Measurements from ENCODE around the gene MICALL2. TPM values are rescaled to one million over a fixed set of nuclear protein-coding genes. Genes with fewer than 3 reads are reported as not detected.

Gene MICALL2
- total RNA-seq, 4 donors from 2014 or later, result 67.6 to 181 (median 97.0) TPM

- H3K4me1 ChIP-seq, result peaks cover 0 to 6% (median 0%) of the 10 kb centered on the region in 4 donors
- H3K36me3 ChIP-seq, result no peaks in the 10 kb centered on the region
- peaks cover 36% of the 10 kb centered on the region for H3K27me3 ChIP-seq
- in situ Hi-C loops (cut with MboI; ENCODE audit: low pct_ligation_motif_present in 1 of 4, low pct_unique_long_range_greater_than_20kb in 1 of 4, low sequenced_read_pairs in 3 of 4), result no loop called here
- H3K9me3 ChIP-seq, result no peaks in the 10 kb centered on the region
- WGBS, 2 donors (ENCODE audit: low coverage in 1 of 2), result 44% methylated on average over 8 of the region's 10 CpGs; no CpG with 5 or more reads in 1 of the 2 donors
- H3K4me3 ChIP-seq, result no peak overlapping the region
- no peak for DNase-seq
- TF ChIP-seq POLR2AphosphoS5 (IDR thresholded peaks at IDR 0.05), result no peak
- no peak for TF ChIP-seq POLR2A (IDR thresholded peaks at IDR 0.05)
- no peak for TF ChIP-seq EP300 (IDR thresholded peaks at IDR 0.05; ENCODE audit: low read depth)
- TF ChIP-seq CTCF (IDR thresholded peaks at IDR 0.05), result no peak
- intact Hi-C loops (cut with DNase I; ENCODE audit: low total_unique reads), result loop anchor here (5.0 kb wide), 1 partner anchor 41 kb away; no protein-coding TSS in a partner anchor
- no peak overlapping the region for H3K27ac ChIP-seq
Observed at GRCh38 chr7:1431226-1431625, 28.0 kb downstream of the MICALL2 start.

DNA sequence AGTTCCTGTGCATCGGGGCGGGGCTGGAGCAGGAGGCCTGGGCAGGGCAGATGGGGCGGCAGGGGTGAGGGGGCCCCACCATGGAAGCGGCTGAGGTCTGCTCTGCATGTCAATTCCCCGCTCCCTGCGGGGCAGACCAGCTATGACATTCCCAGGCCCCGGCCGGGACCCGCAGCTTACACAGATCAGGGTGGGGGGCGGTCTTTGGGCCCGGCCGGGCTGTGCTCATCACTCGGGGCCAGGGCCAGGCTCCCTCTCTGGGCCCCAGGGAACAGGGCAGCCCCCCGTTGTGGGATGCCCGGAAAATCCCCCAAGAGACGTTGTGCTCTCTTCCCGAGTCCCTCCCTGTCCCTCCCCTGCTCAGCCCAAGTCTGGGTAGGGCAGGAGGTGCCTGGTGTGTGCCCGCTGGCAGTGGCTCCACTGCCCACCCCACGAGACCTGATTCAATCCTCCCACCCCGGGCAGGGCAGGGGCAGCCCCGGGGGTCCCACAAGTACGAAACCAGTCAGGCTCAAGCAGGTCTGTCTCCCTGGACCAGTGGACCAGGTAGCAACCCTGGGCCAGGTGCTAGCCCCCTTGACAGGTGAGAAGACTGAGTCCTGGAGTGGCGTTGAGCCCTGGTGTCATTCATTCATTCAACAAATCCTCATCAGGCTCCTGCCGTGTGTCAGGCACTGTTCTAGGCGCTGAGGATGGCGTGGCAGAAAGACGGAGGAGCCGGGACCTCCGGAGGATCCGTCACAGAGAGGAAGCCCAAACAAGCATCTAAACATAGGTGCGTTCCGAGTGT lies 29.0 kb downstream of the MICALL2 start:
- H3K27ac ChIP-seq, result no peak overlapping the region
- no peaks in the 10 kb centered on the region for H3K9me3 ChIP-seq
- DNase-seq, result no peak
- TF ChIP-seq POLR2AphosphoS5 (IDR thresholded peaks at IDR 0.05), result no peak
- TF ChIP-seq CTCF (IDR thresholded peaks at IDR 0.05), result no peak
- TF ChIP-seq POLR2A (IDR thresholded peaks at IDR 0.05), result no peak
- no peak for TF ChIP-seq EP300 (IDR thresholded peaks at IDR 0.05; ENCODE audit: low read depth)
- H3K27me3 ChIP-seq, result peaks cover 36% of the 10 kb centered on the region
- peaks cover 0 to 6% (median 0%) of the 10 kb centered on the region in 4 donors for H3K4me1 ChIP-seq
- no peaks in the 10 kb centered on the region for H3K36me3 ChIP-seq
- WGBS, 2 donors (ENCODE audit: low coverage in 1 of 2), result 70% methylated on average over 25 of the region's 32 CpGs; no CpG with 5 or more reads in 1 of the 2 donors
- intact Hi-C loops (cut with DNase I; ENCODE audit: low total_unique reads), result loop anchor here (5.0 kb wide), 1 partner anchor 42 kb away; no protein-coding TSS in a partner anchor
- in situ Hi-C loops (cut with MboI; ENCODE audit: low pct_ligation_motif_present in 1 of 4, low pct_unique_long_range_greater_than_20kb in 1 of 4, low sequenced_read_pairs in 3 of 4), result no loop called here
- no peak overlapping the region for H3K4me3 ChIP-seq

DNA sequence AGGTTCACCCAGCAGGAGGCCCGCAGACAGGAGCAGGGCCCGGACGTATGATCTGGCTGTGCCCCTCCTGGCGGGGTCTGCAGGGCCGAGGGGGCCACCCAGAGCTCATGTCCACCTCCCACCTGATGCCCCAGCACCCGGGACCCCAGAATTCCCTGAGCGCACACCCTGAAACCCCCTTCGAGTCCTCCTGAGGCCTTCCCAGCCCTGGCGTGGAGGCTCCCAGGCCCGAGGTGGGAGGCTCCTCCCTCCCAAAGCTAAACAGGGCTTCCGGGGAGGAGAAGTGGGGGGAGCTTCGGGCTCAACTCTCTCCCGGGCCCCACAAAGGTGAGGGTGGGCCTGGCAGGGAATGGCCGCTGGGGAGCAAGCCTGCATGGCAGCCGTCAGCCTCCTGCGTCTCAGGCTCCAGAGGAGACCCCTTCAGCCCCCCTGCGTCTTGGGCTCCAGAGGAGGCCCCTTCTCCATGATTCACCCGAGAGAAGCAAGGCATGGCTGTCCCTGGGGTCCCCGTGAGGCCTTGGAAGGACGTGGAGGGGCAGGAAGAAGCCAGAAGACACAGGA lies 30.2 kb downstream of the MICALL2 start:
- H3K4me1 ChIP-seq, result peaks cover 0 to 6% (median 0%) of the 10 kb centered on the region in 4 donors
- peaks cover 43% of the 10 kb centered on the region for H3K27me3 ChIP-seq
- no peaks in the 10 kb centered on the region for H3K36me3 ChIP-seq
- no peak overlapping the region for H3K27ac ChIP-seq
- TF ChIP-seq POLR2A (IDR thresholded peaks at IDR 0.05), result no peak
- no peak for TF ChIP-seq CTCF (IDR thresholded peaks at IDR 0.05)
- no peak for TF ChIP-seq POLR2AphosphoS5 (IDR thresholded peaks at IDR 0.05)
- TF ChIP-seq EP300 (IDR thresholded peaks at IDR 0.05; ENCODE audit: low read depth), result no peak
- no peak overlapping the region for H3K4me3 ChIP-seq
- in situ Hi-C loops (cut with MboI; ENCODE audit: low pct_ligation_motif_present in 1 of 4, low pct_unique_long_range_greater_than_20kb in 1 of 4, low sequenced_read_pairs in 3 of 4), result no loop called here
- no peaks in the 10 kb centered on the region for H3K9me3 ChIP-seq
- intact Hi-C loops (cut with DNase I; ENCODE audit: low total_unique reads), result no loop called here
- no peak for DNase-seq
- WGBS, 2 donors (ENCODE audit: low coverage in 1 of 2), result 48% methylated on average over 18 of the region's 20 CpGs; no CpG with 5 or more reads in 1 of the 2 donors

- 79 to 85% methylated on average over 7 to 13 of the region's 13 CpGs for WGBS, 2 donors (ENCODE audit: low coverage in 1 of 2)
- in situ Hi-C loops (cut with MboI; ENCODE audit: low pct_ligation_motif_present in 1 of 4, low pct_unique_long_range_greater_than_20kb in 1 of 4, low sequenced_read_pairs in 3 of 4), result no loop called here
- peaks cover 60% of the 10 kb centered on the region for H3K27me3 ChIP-seq
Observed at GRCh38 chr7:1427064-1427657, 32.1 kb downstream of the MICALL2 start.

More at GRCh38 chr7:1427064-1427657, 32.1 kb downstream of the MICALL2 start:
- intact Hi-C loops (cut with DNase I; ENCODE audit: low total_unique reads), result no loop called here
- H3K9me3 ChIP-seq, result no peaks in the 10 kb centered on the region
- no peaks in the 10 kb centered on the region for H3K36me3 ChIP-seq
- H3K27ac ChIP-seq, result no peak overlapping the region
- peaks cover 0 to 1% (median 0%) of the 10 kb centered on the region in 4 donors for H3K4me1 ChIP-seq
- H3K4me3 ChIP-seq, result no peak overlapping the region
- no peak for DNase-seq
- TF ChIP-seq EP300 (IDR thresholded peaks at IDR 0.05; ENCODE audit: low read depth), result no peak
- TF ChIP-seq POLR2A (IDR thresholded peaks at IDR 0.05), result no peak
- no peak for TF ChIP-seq POLR2AphosphoS5 (IDR thresholded peaks at IDR 0.05)
- no peak for TF ChIP-seq CTCF (IDR thresholded peaks at IDR 0.05)
